ENCODE data around the gene UNK.

UNK gene

GRCh38 chr17:75834279-75834920 is 49.8 kb downstream of the UNK start:
- DNase-seq (ENCODE audit: low read depth in 3 of 3), result no peak

- no peak for DNase-seq (ENCODE audit: low read depth in 3 of 3)
Measured at GRCh38 chr17:75834928-75835653, 50.5 kb downstream of the UNK start.

GRCh38 chr17:75835654-75835987 is 51.0 kb downstream of the UNK start:
- no peak for DNase-seq (ENCODE audit: low read depth in 3 of 3)

GRCh38 chr17:75836605-75837004 is 52.0 kb downstream of the UNK start:
- DNase-seq (ENCODE audit: low read depth in 3 of 3), result no peak

GRCh38 chr17:75837899-75838298 is 53.3 kb downstream of the UNK start:
- no peak for DNase-seq (ENCODE audit: low read depth in 3 of 3)

GRCh38 chr17:75838410-75838809 is 53.8 kb downstream of the UNK start:
- no peak for DNase-seq (ENCODE audit: low read depth in 3 of 3)

GRCh38 chr17:75839942-75840798 is 55.6 kb downstream of the UNK start:
- DNase-seq (ENCODE audit: low read depth in 3 of 3), result no peak

GRCh38 chr17:75840799-75841164 is 56.2 kb downstream of the UNK start:
- DNase-seq (ENCODE audit: low read depth in 3 of 3), result no peak

GRCh38 chr17:75842411-75842810 is 57.8 kb downstream of the UNK start:
- DNase-seq (ENCODE audit: low read depth in 3 of 3), result no peak

- DNase-seq (ENCODE audit: low read depth in 3 of 3), result no peak
Measured at GRCh38 chr17:75842963-75843576, 58.5 kb downstream of the UNK start.

GRCh38 chr17:75843577-75844529 is 59.2 kb downstream of the UNK start, which contains the start of gene UNC13D:
Gene UNC13D, minus strand, starts transcription at chr17:75844404. Its CDS starts 67 bp downstream, at chr17:75844337.
- DNase-seq (ENCODE audit: low read depth in 3 of 3), result peak in 1 of 3 experiments; percentile 57

- peak in 1 of 3 experiments; percentile 41 for DNase-seq (ENCODE audit: low read depth in 3 of 3)
Measured at GRCh38 chr17:75844530-75845057, 60.0 kb downstream of the UNK start.

GRCh38 chr17:75845058-75845711 is 60.6 kb downstream of the UNK start:
- peak in 1 of 3 experiments; percentile 68 for DNase-seq (ENCODE audit: low read depth in 3 of 3)

- DNase-seq (ENCODE audit: low read depth in 3 of 3), result no peak
Measured at GRCh38 chr17:75845933-75846691, 61.5 kb downstream of the UNK start.

- DNase-seq (ENCODE audit: low read depth in 3 of 3), result no peak
Measured at GRCh38 chr17:75846692-75847613, 62.3 kb downstream of the UNK start.

- DNase-seq (ENCODE audit: low read depth in 3 of 3), result no peak
Measured at GRCh38 chr17:75847614-75848522, 63.3 kb downstream of the UNK start.

Data from stimulated activated CD4-positive, alpha-beta T cell treated with anti-CD3 and anti-CD28 coated beads, TNF-alpha, amount 100 ng/mL, for 24 hours (primary cell).